Small intestine (tissue), 7 donors: ENCODE results near the gene UPF3B. TPM values are rescaled to one million over a fixed set of nuclear protein-coding genes. Genes with fewer than 3 reads are reported as not detected.
"Not testable (repeated sequence)": the region's sequence is repeated elsewhere in the genome, so short reads cannot be mapped to it uniquely, and the experiment has no call there.

Experiments
- DNase-seq, 2 donors: peaks; one replicate each; pipeline versions ENCODE4 v3.0.0 to v3.0.0-alpha.2; 2013
- FAIRE-seq: peaks from 2 replicates; lab custom pipeline; 2012; peaks lifted over from hg19 to GRCh38; lab: Jason Lieb, UNC
- H3K27ac ChIP-seq, 3 donors: one replicate each; pipeline ENCODE4 v1.5.1; 2013; ENCODE audit warnings: low read length in 2 of 3, mild to moderate bottlenecking in 2 of 3, control low read depth in 1 of 3, inconsistent platforms in 1 of 3, low read depth in 1 of 3, moderate library complexity in 1 of 3
- H3K27me3 ChIP-seq, 3 donors: one replicate each; pipeline ENCODE4 v1.6.1; 2013; ENCODE audit warnings: low read length in 3 of 3, inconsistent platforms in 1 of 3; ENCODE audit not compliant: control insufficient read depth in 3 of 3, insufficient read depth in 3 of 3
- H3K36me3 ChIP-seq, 3 donors: one replicate each; pipeline ENCODE4 v1.6.1; 2013; ENCODE audit warnings: low read length in 3 of 3, inconsistent platforms in 1 of 3, low read depth in 1 of 3, mild to moderate bottlenecking in 1 of 3, moderate library complexity in 1 of 3; ENCODE audit not compliant: control insufficient read depth in 3 of 3, insufficient read depth in 2 of 3
- H3K4me1 ChIP-seq, 3 donors: one replicate each; pipeline ENCODE4 v1.6.1; 2013; ENCODE audit warnings: low read length in 2 of 3, inconsistent platforms in 1 of 3, low read depth in 1 of 3, mild to moderate bottlenecking in 1 of 3, moderate library complexity in 1 of 3; ENCODE audit not compliant: control insufficient read depth in 3 of 3, insufficient read depth in 2 of 3
- H3K4me3 ChIP-seq, 3 donors: one replicate each; pipeline ENCODE4 v1.5.1; 2013; ENCODE audit warnings: low read length in 3 of 3, control low read depth in 1 of 3, inconsistent platforms in 1 of 3, low read depth in 1 of 3, mild to moderate bottlenecking in 1 of 3, moderate library complexity in 1 of 3
- H3K9me3 ChIP-seq, 2 donors: one replicate each; pipeline ENCODE4 v1.6.1; 2013; ENCODE audit warnings: low read depth in 1 of 2, low read length in 1 of 2; ENCODE audit not compliant: control insufficient read depth in 2 of 2, insufficient read depth in 1 of 2
- WGBS, 3 donors: extraction: QIAGEN DNeasy Blood & Tissue Kit; methylation state at CpG; one replicate each; pipeline ENCODE4 v1.1.7; 2013; 5-methylcytosine and 5-hydroxymethylcytosine counted together
- polyA plus RNA-seq, 4 donors: library from polyadenylated mRNA; stranded (reverse) in 3 of 4; unstranded in 1 of 4; fragments of 200-250 nt in 3 of 4; fragments of 120-200 nt in 1 of 4; gene quantifications; one replicate each; pipeline versions ENCODE4 v1.2.1 to v1.2.3, GENCODE V29; 2013
- donor health status: healthy with polysubstance abuse.
- donor health status: control.
- donor health status: control.
- donor health status: Bipolar disorder and iron deficiency.
- donor health status: healthy.

The UPF3B gene
- polyA plus RNA-seq, 4 donors = 13.0 to 22.1 (median 16.3) TPM

DNA sequence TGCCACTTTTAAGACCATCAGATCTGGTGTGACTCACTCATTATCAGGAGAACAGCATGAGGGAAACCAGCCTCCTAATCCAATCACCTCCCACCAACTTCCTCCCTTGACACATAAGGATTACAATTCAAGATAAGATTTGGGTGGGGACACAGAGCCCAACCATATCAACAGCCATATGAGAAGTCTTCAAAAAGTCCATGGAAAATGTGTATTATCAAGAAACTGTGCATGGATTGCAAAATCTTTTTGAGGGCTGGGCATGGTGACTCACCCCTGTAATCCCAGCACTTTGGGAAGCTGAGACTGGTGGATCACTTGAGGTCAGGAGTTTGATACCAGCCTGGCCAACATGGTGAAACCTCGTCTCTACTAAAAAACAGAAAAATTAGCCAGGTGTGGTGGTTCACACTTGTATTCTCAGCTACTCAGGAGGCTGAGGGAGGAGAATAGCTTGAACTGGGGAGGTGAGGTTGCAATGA lies 43.5 kb downstream of the UPF3B start:
- H3K27me3 ChIP-seq = no peaks in the 10 kb centered on the region
- no peaks in the 10 kb centered on the region for H3K4me1 ChIP-seq
- no peak for DNase-seq
- no peaks in the 10 kb centered on the region for H3K36me3 ChIP-seq
- H3K27ac ChIP-seq = no peak overlapping the region
- FAIRE-seq = no peak
- no peak overlapping the region for H3K4me3 ChIP-seq
- no peaks in the 10 kb centered on the region for H3K9me3 ChIP-seq
- 55 to 88% (median 77%) methylated on average over 1 of the region's 1 CpG for WGBS, 3 donors

GRCh38 chrX:119808461-119808860 lies 44.3 kb downstream of the UPF3B start:
- not testable (repeated sequence) for H3K4me3 ChIP-seq, H3K27me3 ChIP-seq, H3K27ac ChIP-seq, H3K4me1 ChIP-seq, DNase-seq, H3K36me3 ChIP-seq, H3K9me3 ChIP-seq, FAIRE-seq
- 85% methylated on average over 2 of the region's 4 CpGs; no CpG with 5 or more reads in 2 of the 3 donors for WGBS, 3 donors

- no peak overlapping the region for H3K27ac ChIP-seq
- H3K4me3 ChIP-seq = no peak overlapping the region
- no peaks in the 10 kb centered on the region for H3K27me3 ChIP-seq
- WGBS, 3 donors = 90 to 96% (median 95%) methylated on average over 8 of the region's 8 CpGs
- H3K4me1 ChIP-seq = no peaks in the 10 kb centered on the region
- H3K9me3 ChIP-seq = no peaks in the 10 kb centered on the region
- H3K36me3 ChIP-seq = no peaks in the 10 kb centered on the region
- no peak for FAIRE-seq
- DNase-seq = no peak
Measured at GRCh38 chrX:119802546-119802945, 50.2 kb downstream of the UPF3B start.

GRCh38 chrX:119801253-119802221 lies 51.2 kb downstream of the UPF3B start:
- FAIRE-seq (no peak), DNase-seq (no peak)
- no peaks in the 10 kb centered on the region for H3K4me1 ChIP-seq
- WGBS, 3 donors = 79 to 96% (median 86%) methylated on average over 2 of the region's 2 CpGs
- no peaks in the 10 kb centered on the region for H3K36me3 ChIP-seq
- H3K9me3 ChIP-seq = no peaks in the 10 kb centered on the region
- no peak overlapping the region for H3K4me3 ChIP-seq
- H3K27ac ChIP-seq = no peak overlapping the region
- no peaks in the 10 kb centered on the region for H3K27me3 ChIP-seq

DNA sequence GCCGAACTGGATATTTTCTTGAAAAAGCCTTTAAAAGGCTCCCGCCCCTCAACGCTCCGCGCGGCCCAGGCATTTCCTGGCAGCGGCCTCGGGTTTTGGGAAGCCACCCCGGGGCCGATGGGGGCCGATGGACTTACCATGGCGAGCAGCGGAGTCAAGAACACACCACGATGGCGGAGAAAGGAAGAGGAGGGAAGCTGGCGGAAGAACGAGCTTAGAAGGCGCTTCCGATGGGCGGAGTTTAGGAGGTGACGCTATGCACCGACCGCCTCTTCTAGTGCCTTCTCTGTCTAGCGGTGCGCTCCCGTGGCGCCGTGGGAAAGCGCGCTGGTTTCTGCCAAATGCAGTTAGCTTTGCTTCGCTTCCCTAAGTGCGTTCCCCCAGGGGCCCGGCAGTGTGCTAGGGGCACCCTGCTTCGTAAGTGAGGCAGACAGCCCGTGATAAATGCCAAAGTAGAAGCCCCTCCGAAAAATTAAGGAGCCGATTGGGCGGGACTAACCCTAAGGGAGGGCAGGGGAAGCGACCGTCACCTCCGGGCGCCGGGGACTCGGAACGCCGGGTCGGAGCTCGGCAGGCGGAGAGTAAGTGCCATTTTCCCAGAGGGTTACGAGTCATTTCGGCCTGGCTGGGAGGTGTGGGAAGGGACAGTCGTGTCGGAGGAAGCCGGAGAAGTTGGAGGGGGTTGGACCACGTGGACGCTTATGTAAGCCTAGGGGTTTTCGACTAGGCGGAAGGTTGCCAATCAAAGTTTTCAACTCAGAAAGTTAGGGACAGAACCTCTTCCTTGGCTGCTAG lies 61.1 kb downstream of the UPF3B start, which contains the start of gene RPL39:
TSS of gene RPL39 (minus strand) at position 194 of the 795 bp plus-strand sequence. CDS start at position 140, 54 bp downstream.
- H3K4me1 ChIP-seq = peaks cover 0 to 6% (median 5%) of the 10 kb centered on the region in 3 donors
- no peaks in the 10 kb centered on the region for H3K27me3 ChIP-seq
- H3K36me3 ChIP-seq = peaks cover 0 to 20% (median 2%) of the 10 kb centered on the region in 3 donors
- FAIRE-seq = no peak
- peak within 1 kb of the TSS; percentile 83 to 100 (median 98) for H3K27ac ChIP-seq
- H3K9me3 ChIP-seq = no peaks in the 10 kb centered on the region
- 0 to 38% (median 11%) methylated on average over 37 to 58 of the region's 58 CpGs for WGBS, 3 donors
- DNase-seq = peak; percentile 86 to 92
- peak within 1 kb of the TSS; percentile 81 to 98 (median 83) for H3K4me3 ChIP-seq

- peak; percentile 43 to 64 for DNase-seq
- 0 to 49% (median 15%) methylated on average over 23 to 31 of the region's 31 CpGs for WGBS, 3 donors
- H3K27ac ChIP-seq = peak overlapping the region; percentile 83 to 100 (median 98)
- no peak for FAIRE-seq
- peaks cover 0 to 20% (median 2%) of the 10 kb centered on the region in 3 donors for H3K36me3 ChIP-seq
- H3K4me1 ChIP-seq = peaks cover 0 to 6% (median 5%) of the 10 kb centered on the region in 3 donors
- peak overlapping the region; percentile 81 to 98 (median 83) for H3K4me3 ChIP-seq
- no peaks in the 10 kb centered on the region for H3K9me3 ChIP-seq
- no peaks in the 10 kb centered on the region for H3K27me3 ChIP-seq
Measured at GRCh38 chrX:119790977-119791436, 61.8 kb downstream of the UPF3B start.

DNA sequence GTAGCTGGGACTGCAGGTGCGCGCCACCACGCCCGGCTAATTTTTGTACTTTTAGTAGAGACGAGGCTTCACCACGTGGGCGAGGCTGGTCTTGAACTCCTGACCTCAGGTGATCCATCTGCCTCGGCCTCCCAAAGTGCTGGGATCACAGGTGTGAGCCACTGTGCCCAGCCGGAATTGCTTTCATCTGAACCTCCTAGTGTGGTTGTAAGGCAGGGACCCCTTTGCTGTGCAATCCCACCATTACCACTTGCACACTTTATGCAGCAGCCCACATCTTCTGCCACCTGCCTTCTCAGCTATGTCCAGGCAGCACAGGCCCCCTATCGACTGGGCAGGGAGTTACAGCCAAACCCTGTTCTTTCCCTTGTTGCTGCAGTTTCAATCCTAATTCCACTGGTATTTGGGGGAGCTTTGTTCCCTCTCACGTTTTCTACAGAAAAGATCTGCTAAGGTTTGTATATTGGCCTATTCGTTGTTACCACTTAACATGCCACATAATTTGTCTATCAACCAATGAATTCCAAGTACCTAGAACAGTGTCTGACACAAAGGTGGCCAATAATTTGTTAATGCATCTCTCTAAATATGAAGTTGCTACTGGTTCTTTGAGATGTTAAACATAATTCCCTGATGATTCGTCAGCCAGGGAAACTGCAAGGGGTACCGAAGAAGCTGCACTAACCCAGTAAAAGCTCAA lies 67.9 kb downstream of the UPF3B start:
- FAIRE-seq = no peak
- H3K9me3 ChIP-seq = no peaks in the 10 kb centered on the region
- no peak overlapping the region for H3K27ac ChIP-seq
- no peaks in the 10 kb centered on the region for H3K27me3 ChIP-seq
- DNase-seq = peak; percentile 21 to 22
- H3K36me3 ChIP-seq = peaks cover 0 to 42% (median 2%) of the 10 kb centered on the region in 3 donors
- H3K4me1 ChIP-seq = peaks cover 0 to 6% (median 5%) of the 10 kb centered on the region in 3 donors
- 61 to 70% (median 63%) methylated on average over 14 of the region's 14 CpGs for WGBS, 3 donors
- H3K4me3 ChIP-seq = no peak overlapping the region
